WERI-Rb-1 (cell line): ENCODE measurements around the gene CADM1.

Experiments
- DNase-seq: peaks from one replicate; pipeline ENCODE4 v3.0.0-alpha.2; 2020
- H3K27ac ChIP-seq: fragments of 250-450 bp; sonication (Bioruptor Pico); 2 replicates; pipeline ENCODE4 v1.5.1; 2020; ENCODE audit warnings: mild to moderate bottlenecking, moderate library complexity
- H3K27me3 ChIP-seq: fragments of 250-450 bp; sonication (Bioruptor Pico); 2 replicates; pipeline ENCODE4 v1.5.1; 2021; ENCODE audit warnings: mild to moderate bottlenecking, low read depth, moderate library complexity; ENCODE audit not compliant: insufficient read depth, severe bottlenecking
- H3K36me3 ChIP-seq: fragments of 250-450 bp; sonication (Bioruptor Pico); 2 replicates; pipeline ENCODE4 v1.5.1; 2020; ENCODE audit warnings: mild to moderate bottlenecking, moderate library complexity
- H3K4me3 ChIP-seq: 2 replicates; pipeline ENCODE4 v1.5.1; 2011; ENCODE audit warnings: low read depth, mild to moderate bottlenecking, control low read depth, low read length
- H3K9me3 ChIP-seq: fragments of 250-450 bp; sonication (Bioruptor Pico); 2 replicates; pipeline ENCODE4 v1.5.1; 2021; ENCODE audit warnings: mild to moderate bottlenecking, moderate library complexity; ENCODE audit not compliant: severe bottlenecking
- CTCF ChIP-seq: IDR thresholded peaks from 2 replicates; pipeline ENCODE4 v1.5.1; 2011; ENCODE audit warnings: low read depth, mild to moderate bottlenecking, control low read depth, inconsistent platforms, low read length

The CADM1 gene

GRCh38 chr11:115144014-115144413 is 360.2 kb downstream of the CADM1 start:
- TF ChIP-seq CTCF, result peak; percentile 13; the same call in 1 of the 2 replicates
- Histone ChIP-seq H3K36me3 (no peaks in the 10 kb centered on the region), H3K4me3 (no peak overlapping the region), H3K9me3 (no peaks in the 10 kb centered on the region), H3K27ac (no peak overlapping the region), H3K27me3 (no peaks in the 10 kb centered on the region)
- no peak for DNase-seq

- TF ChIP-seq CTCF, result no peak
- Histone ChIP-seq H3K4me3 (no peak overlapping the region), H3K36me3 (no peaks in the 10 kb centered on the region), H3K27me3 (no peaks in the 10 kb centered on the region), H3K27ac (no peak overlapping the region), H3K9me3 (no peaks in the 10 kb centered on the region)
- DNase-seq, result no peak
Observed at GRCh38 chr11:115141231-115142114, 362.7 kb downstream of the CADM1 start.

- TF ChIP-seq CTCF, result no peak
- Histone ChIP-seq H3K4me3 (no peak overlapping the region), H3K27ac (no peak overlapping the region), H3K27me3 (no peaks in the 10 kb centered on the region), H3K36me3 (no peaks in the 10 kb centered on the region), H3K9me3 (no peaks in the 10 kb centered on the region)
- no peak for DNase-seq
Observed at GRCh38 chr11:115135936-115136335, 368.3 kb downstream of the CADM1 start.

- no peak for DNase-seq
- no peaks in the 10 kb centered on the region for H3K27me3 ChIP-seq
Observed at GRCh38 chr11:115134926-115135325, 369.3 kb downstream of the CADM1 start.

GRCh38 chr11:115133475-115134209 is 370.6 kb downstream of the CADM1 start:
- no peak for TF ChIP-seq CTCF
- Histone ChIP-seq H3K36me3 (no peaks in the 10 kb centered on the region), H3K27ac (no peak overlapping the region), H3K27me3 (no peaks in the 10 kb centered on the region), H3K4me3 (no peak overlapping the region), H3K9me3 (no peaks in the 10 kb centered on the region)
- no peak for DNase-seq

More at GRCh38 chr11:115134926-115135325, 369.3 kb downstream of the CADM1 start:
- no peak for TF ChIP-seq CTCF
- no peak overlapping the region for H3K4me3 ChIP-seq
- no peak overlapping the region for H3K27ac ChIP-seq
- H3K9me3 ChIP-seq, result no peaks in the 10 kb centered on the region
- no peaks in the 10 kb centered on the region for H3K36me3 ChIP-seq
